Lower leg skin (tissue), 3 donors: ENCODE results near the gene IFT52.

Source experiments
- CTCF ChIP-seq, 3 donors: fragments of 450-650 bp; IDR thresholded peaks; one replicate each; pipeline ENCODE4 v1.5.1; 2016; ENCODE audit warnings: antibody characterized with exemption in 3 of 3, mild to moderate bottlenecking in 3 of 3, moderate library complexity in 2 of 3
- POLR2A ChIP-seq, 2 donors: fragments of 450-650 bp; IDR thresholded peaks; one replicate each; pipeline ENCODE4 v1.6.1; 2016 to 2017; ENCODE audit warnings: antibody characterized with exemption in 2 of 2, mild to moderate bottlenecking in 1 of 2, moderate library complexity in 1 of 2

GRCh38 chr20:43695571-43695970, 104.8 kb downstream of the IFT52 start:
- no peak for TF ChIP-seq POLR2A (IDR thresholded peaks at IDR 0.05)
- TF ChIP-seq CTCF (IDR thresholded peaks at IDR 0.05) = no peak
